ENCODE measurements around the gene RPL3.
"Not testable (repeated sequence)": the region's sequence is repeated elsewhere in the genome, so short reads cannot be mapped to it uniquely, and the experiment has no call there.

The RPL3 gene

GRCh38 chr22:39349967-39350726 lies 30.7 kb upstream of the RPL3 start, which contains the start of gene SYNGR1:
SYNGR1 (plus strand) TSS chr22:39349991; CDS start chr22:39350011, 20 bp downstream.
- Histone ChIP-seq H3K27ac (ENCODE audit: low read length) (no peak within 1 kb of the TSS), H3K27me3 (ENCODE audit: insufficient read depth, low read length) (peaks cover 17% of the 10 kb centered on the region), H3K36me3 (ENCODE audit: insufficient read depth, low read depth, low read length) (no peaks in the 10 kb centered on the region), H3K9me3 (ENCODE audit: insufficient read depth, low read depth, low read length) (no peaks in the 10 kb centered on the region), H3K4me3 (ENCODE audit: low read length) (peak within 1 kb of the TSS; percentile 80), H3K4me1 (ENCODE audit: insufficient read depth, low read length) (peaks cover 24% of the 10 kb centered on the region), H3K9ac (ENCODE audit: low read depth, low read length) (peak within 1 kb of the TSS; percentile 80; the same call in 1 of the 2 replicates)

- H3K27me3 ChIP-seq (ENCODE audit: insufficient read depth, low read length) = peaks cover 18% of the 10 kb centered on the region
- H3K9ac ChIP-seq (ENCODE audit: low read depth, low read length) = peak overlapping the region; percentile 80; the same call in 1 of the 2 replicates
- H3K36me3 ChIP-seq (ENCODE audit: insufficient read depth, low read depth, low read length) = no peaks in the 10 kb centered on the region
- peaks cover 24% of the 10 kb centered on the region for H3K4me1 ChIP-seq (ENCODE audit: insufficient read depth, low read length)
- no peaks in the 10 kb centered on the region for H3K9me3 ChIP-seq (ENCODE audit: insufficient read depth, low read depth, low read length)
- peak overlapping the region; percentile 80 for H3K4me3 ChIP-seq (ENCODE audit: low read length)
- no peak overlapping the region for H3K27ac ChIP-seq (ENCODE audit: low read length)
Observed at GRCh38 chr22:39349506-39349966, 30.1 kb upstream of the RPL3 start.

GRCh38 chr22:39348909-39349505 lies 29.6 kb upstream of the RPL3 start:
- peaks cover 24% of the 10 kb centered on the region for H3K27me3 ChIP-seq (ENCODE audit: insufficient read depth, low read length)
- peaks cover 24% of the 10 kb centered on the region for H3K4me1 ChIP-seq (ENCODE audit: insufficient read depth, low read length)
- no peak overlapping the region for H3K27ac ChIP-seq (ENCODE audit: low read length)
- peak overlapping the region; percentile 80; the same call in 1 of the 2 replicates for H3K9ac ChIP-seq (ENCODE audit: low read depth, low read length)
- H3K4me3 ChIP-seq (ENCODE audit: low read length) = peak overlapping the region; percentile 80
- no peaks in the 10 kb centered on the region for H3K9me3 ChIP-seq (ENCODE audit: insufficient read depth, low read depth, low read length)
- no peaks in the 10 kb centered on the region for H3K36me3 ChIP-seq (ENCODE audit: insufficient read depth, low read depth, low read length)

GRCh38 chr22:39345231-39345630 lies 25.8 kb upstream of the RPL3 start:
- Histone ChIP-seq H3K9me3 (ENCODE audit: insufficient read depth, low read depth, low read length) (no peaks in the 10 kb centered on the region), H3K4me3 (ENCODE audit: low read length) (no peak overlapping the region), H3K4me1 (ENCODE audit: insufficient read depth, low read length) (peaks cover 8% of the 10 kb centered on the region; the same call in 1 of the 2 replicates), H3K27me3 (ENCODE audit: insufficient read depth, low read length) (peaks cover 15% of the 10 kb centered on the region; the same call in 1 of the 2 replicates), H3K36me3 (ENCODE audit: insufficient read depth, low read depth, low read length) (no peaks in the 10 kb centered on the region), H3K9ac (ENCODE audit: low read depth, low read length) (no peak overlapping the region), H3K27ac (ENCODE audit: low read length) (no peak overlapping the region)

GRCh38 chr22:39344046-39344390 lies 24.6 kb upstream of the RPL3 start:
- H3K4me3 ChIP-seq (ENCODE audit: low read length) = no peak overlapping the region
- H3K9ac ChIP-seq (ENCODE audit: low read depth, low read length) = no peak overlapping the region
- H3K36me3 ChIP-seq (ENCODE audit: insufficient read depth, low read depth, low read length) = no peaks in the 10 kb centered on the region
- no peaks in the 10 kb centered on the region for H3K9me3 ChIP-seq (ENCODE audit: insufficient read depth, low read depth, low read length)
- H3K4me1 ChIP-seq (ENCODE audit: insufficient read depth, low read length) = peaks cover 5% of the 10 kb centered on the region; the same call in 1 of the 2 replicates
- peaks cover 10% of the 10 kb centered on the region; the same call in 1 of the 2 replicates for H3K27me3 ChIP-seq (ENCODE audit: insufficient read depth, low read length)
- H3K27ac ChIP-seq (ENCODE audit: low read length) = no peak overlapping the region

- H3K9ac ChIP-seq (ENCODE audit: low read depth, low read length) = no peak overlapping the region
- H3K4me1 ChIP-seq (ENCODE audit: insufficient read depth, low read length) = 0 out of 2 replicates have a peak, but pooled peaks cover 3% of the 10 kb centered on the region
- peaks cover 7% of the 10 kb centered on the region; the same call in 1 of the 2 replicates for H3K27me3 ChIP-seq (ENCODE audit: insufficient read depth, low read length)
- no peak overlapping the region for H3K4me3 ChIP-seq (ENCODE audit: low read length)
- H3K27ac ChIP-seq (ENCODE audit: low read length) = no peak overlapping the region
- no peaks in the 10 kb centered on the region for H3K9me3 ChIP-seq (ENCODE audit: insufficient read depth, low read depth, low read length)
- no peaks in the 10 kb centered on the region for H3K36me3 ChIP-seq (ENCODE audit: insufficient read depth, low read depth, low read length)
Observed at GRCh38 chr22:39343259-39344045, 24.0 kb upstream of the RPL3 start.

GRCh38 chr22:39341179-39341578 lies 21.8 kb upstream of the RPL3 start:
- H3K9me3 ChIP-seq (ENCODE audit: insufficient read depth, low read depth, low read length) = no peaks in the 10 kb centered on the region
- H3K36me3 ChIP-seq (ENCODE audit: insufficient read depth, low read depth, low read length) = no peaks in the 10 kb centered on the region
- no peak overlapping the region for H3K4me3 ChIP-seq (ENCODE audit: low read length)
- no peak overlapping the region for H3K9ac ChIP-seq (ENCODE audit: low read depth, low read length)
- H3K27ac ChIP-seq (ENCODE audit: low read length) = no peak overlapping the region
- H3K27me3 ChIP-seq (ENCODE audit: insufficient read depth, low read length) = peaks cover 7% of the 10 kb centered on the region; the same call in 1 of the 2 replicates
- 0 out of 2 replicates have a peak, but pooled peaks cover 3% of the 10 kb centered on the region for H3K4me1 ChIP-seq (ENCODE audit: insufficient read depth, low read length)

GRCh38 chr22:39339775-39340174 lies 20.4 kb upstream of the RPL3 start:
- H3K9ac ChIP-seq (ENCODE audit: low read depth, low read length); H3K4me1 ChIP-seq (ENCODE audit: insufficient read depth, low read length); H3K36me3 ChIP-seq (ENCODE audit: insufficient read depth, low read depth, low read length); H3K9me3 ChIP-seq (ENCODE audit: insufficient read depth, low read depth, low read length); H3K27me3 ChIP-seq (ENCODE audit: insufficient read depth, low read length); H3K27ac ChIP-seq (ENCODE audit: low read length); H3K4me3 ChIP-seq (ENCODE audit: low read length): not testable (repeated sequence)

- Histone ChIP-seq H3K9ac (ENCODE audit: low read depth, low read length) (no peak overlapping the region), H3K27ac (ENCODE audit: low read length) (no peak overlapping the region), H3K36me3 (ENCODE audit: insufficient read depth, low read depth, low read length) (no peaks in the 10 kb centered on the region), H3K27me3 (ENCODE audit: insufficient read depth, low read length) (no peaks in the 10 kb centered on the region), H3K4me1 (ENCODE audit: insufficient read depth, low read length) (no peaks in the 10 kb centered on the region), H3K9me3 (ENCODE audit: insufficient read depth, low read depth, low read length) (no peaks in the 10 kb centered on the region), H3K4me3 (ENCODE audit: low read length) (no peak overlapping the region)
Observed at GRCh38 chr22:39336411-39336810, 17.0 kb upstream of the RPL3 start.

- Histone ChIP-seq H3K4me1 (ENCODE audit: insufficient read depth, low read length) (no peaks in the 10 kb centered on the region), H3K27me3 (ENCODE audit: insufficient read depth, low read length) (no peaks in the 10 kb centered on the region), H3K36me3 (ENCODE audit: insufficient read depth, low read depth, low read length) (no peaks in the 10 kb centered on the region), H3K4me3 (ENCODE audit: low read length) (no peak overlapping the region), H3K9me3 (ENCODE audit: insufficient read depth, low read depth, low read length) (no peaks in the 10 kb centered on the region), H3K9ac (ENCODE audit: low read depth, low read length) (no peak overlapping the region), H3K27ac (ENCODE audit: low read length) (no peak overlapping the region)
Observed at GRCh38 chr22:39332441-39333064, 13.1 kb upstream of the RPL3 start.

- not testable (repeated sequence) for H3K9ac ChIP-seq (ENCODE audit: low read depth, low read length); H3K4me1 ChIP-seq (ENCODE audit: insufficient read depth, low read length); H3K4me3 ChIP-seq (ENCODE audit: low read length); H3K36me3 ChIP-seq (ENCODE audit: insufficient read depth, low read depth, low read length); H3K27ac ChIP-seq (ENCODE audit: low read length); H3K9me3 ChIP-seq (ENCODE audit: insufficient read depth, low read depth, low read length); H3K27me3 ChIP-seq (ENCODE audit: insufficient read depth, low read length)
Observed at GRCh38 chr22:39330553-39330952, 11.1 kb upstream of the RPL3 start.

All from iPS-20b (cell line).